Progenitor cell of endocrine pancreas (in vitro differentiated cells): ENCODE measurements around the gene OPN1MW3. TPM values are rescaled to one million over a fixed set of nuclear protein-coding genes. Genes with fewer than 3 reads are reported as not detected.
"Not testable (repeated sequence)": the region's sequence is repeated elsewhere in the genome, so short reads cannot be mapped to it uniquely, and the experiment has no call there.

ENCODE experiments used
- DNase-seq: peaks from one replicate; pipeline ENCODE4 v3.0.0; 2021; ENCODE audit warnings: low spot score; ENCODE audit not compliant: unreplicated experiment
- H3K27ac Mint-ChIP-seq: 2 replicates; pipeline ENCODE4 v1.8.0; 2021; ENCODE audit warnings: mild to moderate bottlenecking, moderate library complexity, mixed read lengths
- H3K27me3 Mint-ChIP-seq: 2 replicates; pipeline ENCODE4 v1.8.0; 2021; ENCODE audit warnings: mixed read lengths
- H3K36me3 Mint-ChIP-seq: 2 replicates; pipeline ENCODE4 v1.8.0; 2022; ENCODE audit warnings: mixed read lengths; ENCODE audit not compliant: insufficient read depth
- H3K4me1 Mint-ChIP-seq: 2 replicates; pipeline ENCODE4 v1.8.0; 2021; ENCODE audit warnings: low read depth, mixed read lengths
- H3K4me3 Mint-ChIP-seq: 2 replicates; pipeline ENCODE4 v1.8.0; 2021; ENCODE audit warnings: low read depth, mild to moderate bottlenecking, moderate library complexity, mixed read lengths
- H3K9me3 Mint-ChIP-seq: 2 replicates; pipeline ENCODE4 v1.8.0; 2021; ENCODE audit warnings: low read depth, mixed read lengths
- long read RNA-seq: library from polyadenylated mRNA; unstranded; transcript quantifications from one replicate; pipeline ENCODE4 v2.0.0, GENCODE V29; 2020
- total RNA-seq: library from RNA; stranded (reverse); gene quantifications from 2 replicates; pipeline ENCODE4 v1.2.1, GENCODE V29; 2021

The OPN1MW3 gene
- total RNA-seq, result not detected in 2 replicates
- long read RNA-seq, result 0 reads

DNA sequence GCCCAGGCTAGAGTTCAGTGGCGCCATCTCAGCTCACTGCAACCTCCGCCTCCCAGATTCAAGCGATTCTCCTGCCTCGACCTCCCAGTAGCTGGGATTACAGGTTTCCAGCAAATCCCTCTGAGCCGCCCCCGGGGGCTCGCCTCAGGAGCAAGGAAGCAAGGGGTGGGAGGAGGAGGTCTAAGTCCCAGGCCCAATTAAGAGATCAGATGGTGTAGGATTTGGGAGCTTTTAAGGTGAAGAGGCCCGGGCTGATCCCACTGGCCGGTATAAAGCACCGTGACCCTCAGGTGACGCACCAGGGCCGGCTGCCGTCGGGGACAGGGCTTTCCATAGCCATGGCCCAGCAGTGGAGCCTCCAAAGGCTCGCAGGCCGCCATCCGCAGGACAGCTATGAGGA lies at the start of gene OPN1MW3:
OPN1MW3 (plus strand) TSS at position 301 of the 400 bp plus-strand sequence; CDS start at position 339, 38 bp downstream.
- H3K27me3 Mint-ChIP-seq, H3K4me3 Mint-ChIP-seq, DNase-seq, H3K27ac Mint-ChIP-seq, H3K36me3 Mint-ChIP-seq, H3K4me1 Mint-ChIP-seq, H3K9me3 Mint-ChIP-seq: not testable (repeated sequence)

DNA sequence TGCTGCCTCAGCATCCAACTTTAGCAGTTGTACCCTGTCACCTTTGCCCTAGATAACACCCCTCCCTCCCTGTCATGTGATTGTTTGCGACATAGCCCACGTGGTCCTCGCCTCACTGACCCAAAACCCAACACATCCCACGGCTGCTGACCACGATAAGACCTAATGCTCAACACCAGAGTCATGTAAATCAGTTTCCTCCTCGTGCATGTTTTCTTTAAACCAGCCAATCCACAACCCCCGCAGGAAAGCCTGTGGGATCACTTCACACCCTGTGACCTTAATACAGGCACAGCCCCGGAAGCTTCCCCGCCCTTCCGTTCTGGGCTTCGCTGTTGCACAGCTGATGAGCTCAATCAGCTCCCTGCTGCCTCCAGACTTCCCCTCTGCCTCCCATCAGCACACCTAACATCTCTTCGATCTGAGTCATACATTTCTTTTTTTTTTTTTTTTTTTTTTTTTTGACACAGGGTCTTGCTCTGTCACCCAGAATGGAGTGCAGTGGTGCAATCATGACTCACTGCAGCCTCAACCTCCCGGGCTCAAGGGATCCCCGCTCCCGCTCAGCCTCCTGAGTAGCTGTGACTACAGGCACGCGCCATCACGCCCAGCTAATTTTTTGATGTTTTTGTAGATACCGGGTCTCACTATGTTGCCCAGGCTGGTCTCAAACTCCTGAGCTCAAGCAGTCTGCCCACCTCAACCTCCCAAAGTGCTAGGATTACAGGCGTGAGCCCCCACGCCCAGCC lies 47.5 kb upstream of the OPN1MW3 start:
- H3K4me1 Mint-ChIP-seq, H3K9me3 Mint-ChIP-seq, H3K4me3 Mint-ChIP-seq, H3K36me3 Mint-ChIP-seq, DNase-seq, H3K27me3 Mint-ChIP-seq, H3K27ac Mint-ChIP-seq: not testable (repeated sequence)

DNA sequence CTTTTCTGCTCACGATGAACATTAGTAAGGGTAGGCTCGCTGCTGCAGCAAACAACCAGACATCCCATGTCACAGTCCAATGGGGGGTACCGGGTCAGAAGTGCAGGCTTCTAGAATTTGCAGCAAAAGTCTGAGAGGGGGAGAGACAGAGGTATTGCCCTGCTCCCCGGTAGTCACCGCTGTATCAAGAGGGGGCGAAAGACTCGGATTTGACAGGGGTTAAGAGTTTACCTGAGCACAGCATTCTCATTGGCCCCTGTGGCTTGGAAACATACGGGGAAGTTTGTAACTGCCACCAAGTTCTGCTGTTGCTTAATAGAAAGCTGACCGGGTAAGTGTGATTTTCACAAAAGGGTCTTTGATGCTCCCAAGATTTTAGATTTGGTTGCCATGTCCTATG lies 46.3 kb upstream of the OPN1MW3 start:
- not testable (repeated sequence) for H3K36me3 Mint-ChIP-seq, H3K4me3 Mint-ChIP-seq, H3K27me3 Mint-ChIP-seq, DNase-seq, H3K9me3 Mint-ChIP-seq, H3K27ac Mint-ChIP-seq, H3K4me1 Mint-ChIP-seq

DNA sequence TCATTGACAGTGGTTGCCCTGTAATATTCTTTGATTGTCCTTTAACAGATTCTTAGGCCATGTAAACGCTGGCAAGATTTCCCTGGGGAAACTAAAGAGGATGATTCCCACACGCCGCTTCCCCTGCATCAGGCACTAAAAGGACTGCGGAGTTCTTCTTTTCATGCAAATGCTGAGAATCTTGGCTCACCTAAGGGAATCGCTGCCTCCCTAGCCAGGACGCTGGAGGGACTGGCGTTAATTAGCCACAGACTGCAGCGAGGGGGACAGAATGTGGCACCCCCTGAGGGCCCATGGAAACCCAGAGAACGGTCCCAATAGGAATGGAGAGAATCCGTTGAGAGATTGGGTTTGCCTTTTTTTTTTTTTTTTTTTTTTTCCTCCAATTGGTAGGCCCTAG lies 45.9 kb upstream of the OPN1MW3 start:
- H3K9me3 Mint-ChIP-seq, DNase-seq, H3K4me3 Mint-ChIP-seq, H3K4me1 Mint-ChIP-seq, H3K36me3 Mint-ChIP-seq, H3K27ac Mint-ChIP-seq, H3K27me3 Mint-ChIP-seq: not testable (repeated sequence)

DNA sequence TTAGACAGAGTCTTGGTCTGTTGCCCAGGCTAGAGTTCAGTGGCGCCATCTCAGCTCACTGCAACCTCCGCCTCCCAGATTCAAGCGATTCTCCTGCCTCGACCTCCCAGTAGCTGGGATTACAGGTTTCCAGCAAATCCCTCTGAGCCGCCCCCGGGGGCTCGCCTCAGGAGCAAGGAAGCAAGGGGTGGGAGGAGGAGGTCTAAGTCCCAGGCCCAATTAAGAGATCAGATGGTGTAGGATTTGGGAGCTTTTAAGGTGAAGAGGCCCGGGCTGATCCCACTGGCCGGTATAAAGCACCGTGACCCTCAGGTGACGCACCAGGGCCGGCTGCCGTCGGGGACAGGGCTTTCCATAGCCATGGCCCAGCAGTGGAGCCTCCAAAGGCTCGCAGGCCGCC lies 37.9 kb upstream of the OPN1MW3 start, which contains the start of gene OPN1MW2:
OPN1MW2 (plus strand) TSS at position 301 of the 400 bp plus-strand sequence; CDS start at position 361, 60 bp downstream.
- not testable (repeated sequence) for DNase-seq, H3K4me3 Mint-ChIP-seq, H3K27ac Mint-ChIP-seq, H3K36me3 Mint-ChIP-seq, H3K9me3 Mint-ChIP-seq, H3K27me3 Mint-ChIP-seq, H3K4me1 Mint-ChIP-seq

DNA sequence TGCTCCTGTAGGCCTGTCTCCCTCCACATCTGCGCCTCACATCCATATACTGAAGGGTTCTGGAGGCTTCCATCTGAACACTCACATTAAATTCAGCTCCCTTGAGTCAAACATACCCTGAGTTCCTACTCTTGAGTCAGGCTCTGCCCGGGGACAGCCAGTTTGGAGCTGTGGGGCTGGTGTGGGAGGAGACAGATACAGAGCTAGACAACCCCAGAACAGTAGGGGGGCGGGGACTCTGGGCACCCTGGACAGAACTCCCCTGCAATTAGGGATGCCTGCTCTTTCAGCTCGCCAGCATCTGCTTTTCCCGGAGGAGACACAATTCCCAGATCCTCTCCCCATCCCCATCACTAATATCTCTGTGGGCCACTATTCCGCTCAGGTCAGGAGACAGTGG lies 32.1 kb upstream of the OPN1MW3 start:
- not testable (repeated sequence) for H3K27ac Mint-ChIP-seq

DNA sequence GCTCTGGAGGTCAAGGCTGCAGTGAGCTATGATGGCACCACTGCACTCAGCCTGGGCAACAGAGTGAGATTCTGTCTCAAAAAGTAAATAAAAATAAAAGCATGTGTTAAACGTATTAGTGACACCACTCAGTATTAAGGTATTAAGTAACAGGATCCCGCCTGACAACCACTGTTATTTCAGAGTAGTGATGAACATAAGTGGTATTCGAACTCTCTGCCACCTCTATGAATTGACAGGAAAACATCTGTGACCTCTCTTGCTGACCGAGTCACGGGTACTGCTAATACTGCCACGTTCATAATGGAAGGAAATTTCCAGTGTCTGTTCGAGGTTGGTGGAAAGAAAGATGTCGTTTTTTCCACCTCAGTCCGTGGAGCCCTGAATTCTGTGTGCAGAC lies 30.7 kb upstream of the OPN1MW3 start:
- not testable (repeated sequence) for H3K36me3 Mint-ChIP-seq, H3K27ac Mint-ChIP-seq, H3K27me3 Mint-ChIP-seq, DNase-seq, H3K9me3 Mint-ChIP-seq, H3K4me1 Mint-ChIP-seq, H3K4me3 Mint-ChIP-seq

More for the DNA sequence above, 32.1 kb upstream of the OPN1MW3 start:
- not testable (repeated sequence) for DNase-seq, H3K4me3 Mint-ChIP-seq, H3K9me3 Mint-ChIP-seq, H3K4me1 Mint-ChIP-seq, H3K27me3 Mint-ChIP-seq, H3K36me3 Mint-ChIP-seq

DNA sequence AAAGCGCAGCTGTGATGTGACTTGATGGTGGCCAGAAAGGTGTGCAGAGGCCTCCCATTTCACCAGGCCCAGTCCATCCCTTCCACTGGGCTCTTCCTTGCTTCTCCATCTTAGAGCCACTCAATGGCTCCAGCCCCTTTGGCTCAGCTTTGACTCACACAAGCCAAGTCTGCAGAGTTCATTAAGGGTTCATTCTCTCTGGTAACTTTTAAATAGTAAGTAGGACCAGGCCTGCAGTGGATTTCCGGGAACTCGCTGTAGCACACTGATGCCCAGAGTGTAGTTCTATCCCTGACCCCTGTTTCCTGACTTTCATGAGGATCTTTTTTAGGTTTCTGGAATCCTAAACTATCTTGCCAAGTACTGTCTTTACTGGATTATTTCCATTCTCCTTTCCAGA lies 25.9 kb upstream of the OPN1MW3 start:
- H3K27ac Mint-ChIP-seq, H3K4me1 Mint-ChIP-seq, H3K4me3 Mint-ChIP-seq, H3K27me3 Mint-ChIP-seq, DNase-seq, H3K36me3 Mint-ChIP-seq, H3K9me3 Mint-ChIP-seq: not testable (repeated sequence)

DNA sequence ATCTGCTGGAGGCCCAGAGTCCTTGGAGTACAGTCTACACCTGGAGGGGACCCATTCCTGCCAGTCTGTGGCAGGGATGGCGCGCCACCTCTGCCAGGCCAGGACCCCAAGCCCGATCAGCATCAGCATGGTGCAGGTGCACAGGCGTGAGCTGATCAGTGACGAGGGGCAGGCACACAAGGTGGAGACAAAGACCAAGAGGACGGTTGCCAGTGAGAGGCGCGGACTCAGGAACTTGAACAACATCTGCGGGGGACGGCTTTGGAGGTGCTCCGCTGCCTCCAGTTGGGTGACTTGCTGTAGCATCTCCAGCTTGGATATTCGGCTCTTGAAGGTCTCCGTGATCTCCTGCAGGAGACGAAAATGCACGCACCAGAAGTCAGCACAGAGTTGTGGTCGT lies 23.8 kb upstream of the OPN1MW3 start:
- not testable (repeated sequence) for H3K4me3 Mint-ChIP-seq, H3K36me3 Mint-ChIP-seq, H3K27me3 Mint-ChIP-seq, DNase-seq, H3K4me1 Mint-ChIP-seq, H3K27ac Mint-ChIP-seq, H3K9me3 Mint-ChIP-seq

DNA sequence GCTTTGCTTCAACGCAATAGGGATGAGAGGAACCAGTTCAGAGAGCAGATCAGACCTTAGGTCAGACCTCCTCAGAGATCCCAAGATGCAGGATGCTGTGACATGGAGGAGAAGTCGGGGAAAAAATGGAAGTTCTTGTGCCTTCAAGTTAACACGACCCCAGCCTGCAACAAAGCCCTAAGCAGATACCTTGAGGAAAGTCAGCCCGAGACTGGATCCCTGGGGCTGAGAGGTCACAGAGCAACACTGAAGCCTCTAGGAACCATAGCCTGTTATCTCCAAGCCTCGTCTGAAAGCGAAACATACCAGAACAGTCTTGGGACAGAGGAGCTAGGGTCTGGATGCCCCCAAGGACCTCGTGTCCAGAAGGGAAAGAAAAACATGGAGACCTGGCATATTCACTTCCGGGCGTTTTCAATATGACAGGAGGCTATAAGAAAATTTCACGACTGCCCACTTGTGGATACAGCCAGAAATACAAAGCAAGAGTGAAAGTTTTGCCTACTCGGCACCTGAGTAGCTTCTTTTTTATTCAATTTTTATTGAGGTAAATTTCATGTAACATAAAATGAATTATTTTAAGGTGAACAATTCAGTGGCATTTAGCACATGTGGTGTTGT lies 18.3 kb upstream of the OPN1MW3 start:
- not testable (repeated sequence) for H3K9me3 Mint-ChIP-seq, H3K4me1 Mint-ChIP-seq, DNase-seq, H3K4me3 Mint-ChIP-seq, H3K27me3 Mint-ChIP-seq, H3K36me3 Mint-ChIP-seq, H3K27ac Mint-ChIP-seq

DNA sequence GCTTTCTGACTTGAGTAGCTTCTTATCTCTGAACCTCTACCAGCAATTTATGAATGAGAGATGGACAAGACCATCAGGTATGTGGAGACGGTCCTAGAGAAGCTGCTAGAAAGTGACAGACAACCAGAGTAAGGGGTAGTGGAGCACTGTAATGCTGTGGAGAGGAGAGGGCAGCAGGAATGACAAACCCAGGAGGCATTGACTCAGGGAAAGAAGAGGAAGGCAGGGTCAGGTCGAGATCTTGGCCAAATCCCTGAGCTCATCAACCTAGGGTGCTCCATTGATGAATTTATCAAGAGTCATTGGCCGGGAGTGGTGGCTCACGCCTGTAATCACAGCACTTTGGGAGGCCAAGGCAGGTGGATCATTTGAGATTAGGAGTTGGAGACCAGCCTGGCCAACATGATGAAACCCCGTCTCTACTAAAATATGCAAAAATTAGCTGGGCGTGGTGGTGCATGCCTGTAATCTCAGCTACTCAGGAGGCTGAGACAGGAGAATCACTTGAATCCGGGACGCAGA lies 17.3 kb upstream of the OPN1MW3 start:
- H3K36me3 Mint-ChIP-seq, DNase-seq, H3K27ac Mint-ChIP-seq, H3K4me3 Mint-ChIP-seq, H3K4me1 Mint-ChIP-seq, H3K27me3 Mint-ChIP-seq, H3K9me3 Mint-ChIP-seq: not testable (repeated sequence)

DNA sequence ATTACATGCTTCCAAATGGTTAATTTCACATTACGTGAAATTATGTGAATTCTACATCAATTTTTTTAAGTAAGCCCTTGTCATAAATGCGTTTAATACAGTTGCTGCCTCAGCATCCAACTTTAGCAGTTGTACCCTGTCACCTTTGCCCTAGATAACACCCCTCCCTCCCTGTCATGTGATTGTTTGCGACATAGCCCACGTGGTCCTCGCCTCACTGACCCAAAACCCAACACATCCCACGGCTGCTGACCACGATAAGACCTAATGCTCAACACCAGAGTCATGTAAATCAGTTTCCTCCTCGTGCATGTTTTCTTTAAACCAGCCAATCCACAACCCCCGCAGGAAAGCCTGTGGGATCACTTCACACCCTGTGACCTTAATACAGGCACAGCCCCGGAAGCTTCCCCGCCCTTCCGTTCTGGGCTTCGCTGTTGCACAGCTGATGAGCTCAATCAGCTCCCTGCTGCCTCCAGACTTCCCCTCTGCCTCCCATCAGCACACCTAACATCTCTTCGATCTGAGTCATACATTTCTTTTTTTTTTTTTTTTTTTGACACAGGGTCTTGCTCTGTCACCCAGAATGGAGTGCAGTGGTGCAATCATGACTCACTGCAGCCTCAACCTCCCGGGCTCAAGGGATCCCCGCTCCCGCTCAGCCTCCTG lies 9.9 kb upstream of the OPN1MW3 start:
- H3K4me3 Mint-ChIP-seq, H3K4me1 Mint-ChIP-seq, H3K27ac Mint-ChIP-seq, DNase-seq, H3K9me3 Mint-ChIP-seq, H3K27me3 Mint-ChIP-seq, H3K36me3 Mint-ChIP-seq: not testable (repeated sequence)

DNA sequence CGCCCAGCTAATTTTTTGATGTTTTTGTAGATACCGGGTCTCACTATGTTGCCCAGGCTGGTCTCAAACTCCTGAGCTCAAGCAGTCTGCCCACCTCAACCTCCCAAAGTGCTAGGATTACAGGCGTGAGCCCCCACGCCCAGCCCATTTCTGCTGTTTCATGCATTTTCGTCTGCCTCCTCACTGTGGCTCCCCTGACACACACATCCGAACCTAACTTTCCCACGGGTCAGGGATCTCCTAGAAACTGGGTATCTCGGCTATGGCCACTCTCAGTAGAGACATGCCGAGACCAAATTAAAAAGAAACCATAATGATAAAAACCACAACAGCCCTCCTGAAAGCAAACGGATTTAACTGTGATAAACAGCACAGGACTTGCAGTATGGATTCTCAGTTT lies 9.3 kb upstream of the OPN1MW3 start:
- DNase-seq, H3K36me3 Mint-ChIP-seq, H3K4me3 Mint-ChIP-seq, H3K27ac Mint-ChIP-seq, H3K27me3 Mint-ChIP-seq, H3K4me1 Mint-ChIP-seq, H3K9me3 Mint-ChIP-seq: not testable (repeated sequence)
